ENCODE results near the gene ATP5F1E.

GRCh38 chr20:59004763-59005522 lies 27.2 kb downstream of the ATP5F1E start:
- TF ChIP-seq JUNB (CRISPR knock-in tag; conservative IDR thresholded peaks at IDR 0.05): no peak
- TF ChIP-seq SP1 (CRISPR knock-in tag; IDR thresholded peaks at IDR 0.05): no peak
- no peak for TF ChIP-seq ZNF274 (IDR thresholded peaks at IDR 0.05; ENCODE audit: borderline replicate concordance, low read depth, low read length)
